Gastrocnemius medialis (tissue), 4 donors: ENCODE results near the gene VPS35L.

Experiments used
- CTCF ChIP-seq, 5 experiments: fragments of 450-650 bp in 3 of 5; fragments of 200-600 bp in 2 of 5; sonication (generic) in 2 of 5; IDR thresholded peaks in 4 of 5; conservative IDR thresholded peaks in 1 of 5; 1 replicate in 4 of 5; 2 replicates in 1 of 5; pipeline ENCODE4 v1.5.1; 2016 to 2019; ENCODE audit warnings: antibody characterized with exemption in 5 of 5, mild to moderate bottlenecking in 3 of 5, moderate library complexity in 3 of 5
- POLR2A ChIP-seq, 2 donors: fragments of 450-650 bp; IDR thresholded peaks; one replicate each; pipeline ENCODE4 v1.6.1; 2017; ENCODE audit warnings: antibody characterized with exemption in 2 of 2, mild to moderate bottlenecking in 2 of 2, moderate library complexity in 2 of 2

- TF ChIP-seq CTCF (IDR thresholded peaks at IDR 0.05 in 4 of 5, conservative IDR thresholded peaks at IDR 0.05 in 1 of 5) (no peak), POLR2A (IDR thresholded peaks at IDR 0.05) (no peak)
These were observed 152.2 kb downstream of the VPS35L start for GRCh38 chr16:19707569-19708295.
